Tibial artery (tissue), 4 donors: ENCODE measurements around the gene PSMG3.

Experiments used
- DNase-seq, 2 donors: peaks; one replicate each; pipeline ENCODE4 v3.0.0-alpha.2; 2019
- H3K27ac ChIP-seq, 2 donors: fragments of 200-600 bp; sonication (generic) in 1 of 2; 1 replicate in 1 of 2; 2 replicates in 1 of 2; pipeline ENCODE4 v1.5.1; 2018 to 2019; ENCODE audit warnings: mild to moderate bottlenecking in 1 of 2
- H3K27me3 ChIP-seq, 2 donors: fragments of 200-600 bp; sonication (generic) in 1 of 2; one replicate each; pipeline versions ENCODE4 v1.5.1 to v1.6.0; 2016 to 2019
- H3K36me3 ChIP-seq, 3 donors: fragments of 200-600 bp; sonication (generic) in 2 of 3; one replicate each; pipeline ENCODE4 v1.5.1; 2016 to 2019; ENCODE audit warnings: mild to moderate bottlenecking in 2 of 3
- H3K4me1 ChIP-seq, 4 donors: fragments of 200-600 bp; sonication (generic) in 2 of 4; 1 replicate in 3 of 4; 2 replicates in 1 of 4; pipeline ENCODE4 v1.5.1; 2016 to 2019
- H3K4me3 ChIP-seq, 2 donors: fragments of 200-600 bp; sonication (generic) in 1 of 2; 1 replicate in 1 of 2; 2 replicates in 1 of 2; pipeline ENCODE4 v1.5.1; 2018 to 2019; ENCODE audit warnings: mild to moderate bottlenecking in 2 of 2
- H3K9me3 ChIP-seq, 3 donors: fragments of 200-600 bp; sonication (generic) in 1 of 3; one replicate each; pipeline ENCODE4 v1.5.1; 2016 to 2019
- CTCF ChIP-seq, 2 experiments: fragments of 200-600 bp in 1 of 2; fragments of 450-650 bp in 1 of 2; IDR thresholded peaks; one replicate each; pipeline ENCODE4 v1.5.1; 2017 to 2019; ENCODE audit warnings: antibody characterized with exemption in 2 of 2, mild to moderate bottlenecking in 1 of 2, moderate library complexity in 1 of 2
- intact Hi-C: fragments of 100-400 bp; cut with DNase I; formaldehyde crosslinking; loops from one replicate; pipeline ENCODE4 v1.15.0; 2023; ENCODE audit warnings: low total_unique reads

The PSMG3 gene

GRCh38 chr7:1607001-1607400 lies 37.2 kb upstream of the PSMG3 start:
- Histone ChIP-seq H3K9me3 (no peaks in the 10 kb centered on the region), H3K27ac (no peak overlapping the region), H3K27me3 (peaks cover 0 to 73% of the 10 kb centered on the region in 2 donors), H3K4me3 (no peak overlapping the region), H3K36me3 (no peaks in the 10 kb centered on the region), H3K4me1 (no peaks in the 10 kb centered on the region)
- TF ChIP-seq CTCF (IDR thresholded peaks at IDR 0.05), result no peak
- intact Hi-C loops, result no loop called here
- DNase-seq, result no peak

GRCh38 chr7:1604383-1604782 lies 34.6 kb upstream of the PSMG3 start:
- DNase-seq, result no peak
- Histone ChIP-seq H3K4me1 (no peaks in the 10 kb centered on the region), H3K9me3 (no peaks in the 10 kb centered on the region), H3K27ac (no peak overlapping the region), H3K4me3 (no peak overlapping the region), H3K27me3 (peaks cover 0 to 77% of the 10 kb centered on the region in 2 donors), H3K36me3 (no peaks in the 10 kb centered on the region)
- intact Hi-C loops, result no loop called here
- no peak for TF ChIP-seq CTCF (IDR thresholded peaks at IDR 0.05)

GRCh38 chr7:1603346-1604225 lies 33.8 kb upstream of the PSMG3 start:
- Histone ChIP-seq H3K27ac (no peak overlapping the region), H3K9me3 (no peaks in the 10 kb centered on the region), H3K4me1 (no peaks in the 10 kb centered on the region), H3K27me3 (peaks cover 0 to 76% of the 10 kb centered on the region in 2 donors), H3K4me3 (no peak overlapping the region), H3K36me3 (no peaks in the 10 kb centered on the region)
- TF ChIP-seq CTCF (IDR thresholded peaks at IDR 0.05), result no peak
- intact Hi-C loops, result no loop called here
- no peak for DNase-seq

GRCh38 chr7:1602386-1602785 lies 32.6 kb upstream of the PSMG3 start:
- DNase-seq, result no peak
- Histone ChIP-seq H3K27me3 (peaks cover 0 to 75% of the 10 kb centered on the region in 2 donors), H3K4me3 (no peak overlapping the region), H3K27ac (no peak overlapping the region), H3K36me3 (no peaks in the 10 kb centered on the region), H3K9me3 (no peaks in the 10 kb centered on the region), H3K4me1 (no peaks in the 10 kb centered on the region)
- no peak for TF ChIP-seq CTCF (IDR thresholded peaks at IDR 0.05)
- intact Hi-C loops, result no loop called here

GRCh38 chr7:1601956-1602355 lies 32.1 kb upstream of the PSMG3 start:
- intact Hi-C loops, result no loop called here
- Histone ChIP-seq H3K27ac (no peak overlapping the region), H3K27me3 (peaks cover 0 to 75% of the 10 kb centered on the region in 2 donors), H3K4me3 (no peak overlapping the region), H3K4me1 (no peaks in the 10 kb centered on the region), H3K9me3 (no peaks in the 10 kb centered on the region), H3K36me3 (no peaks in the 10 kb centered on the region)
- TF ChIP-seq CTCF (IDR thresholded peaks at IDR 0.05), result no peak
- no peak for DNase-seq
